Stomach (tissue), 4 donors: ENCODE results near the gene AFTPH.

ENCODE experiments used
- EP300 ChIP-seq: sonication (generic); formaldehyde crosslinking; IDR thresholded peaks from one replicate; pipeline ENCODE4 v1.6.1; 2017; ENCODE audit warnings: antibody characterized with exemption
- POLR2A ChIP-seq, 4 donors: fragments of 450-650 bp; IDR thresholded peaks; one replicate each; pipeline ENCODE4 v1.6.1; 2016; ENCODE audit warnings: antibody characterized with exemption in 4 of 4, control low read depth in 2 of 4, mild to moderate bottlenecking in 1 of 4, moderate library complexity in 1 of 4
- POLR2AphosphoS5 ChIP-seq, 3 donors: sonication (generic); formaldehyde crosslinking; IDR thresholded peaks; one replicate each; pipeline ENCODE4 v1.6.1; 2016; ENCODE audit warnings: antibody characterized with exemption in 3 of 3
- TF ChIP-seq, protein P1 (sequence below), 7 experiments: fragments of 450-650 bp in 4 of 7; fragments of 200-600 bp in 3 of 7; sonication (generic) in 3 of 7; IDR thresholded peaks; one replicate each; pipeline ENCODE4 v1.5.1; 2016 to 2019; ENCODE audit warnings: antibody characterized with exemption in 7 of 7, control low read depth in 2 of 7, mild to moderate bottlenecking in 1 of 7

DNA sequence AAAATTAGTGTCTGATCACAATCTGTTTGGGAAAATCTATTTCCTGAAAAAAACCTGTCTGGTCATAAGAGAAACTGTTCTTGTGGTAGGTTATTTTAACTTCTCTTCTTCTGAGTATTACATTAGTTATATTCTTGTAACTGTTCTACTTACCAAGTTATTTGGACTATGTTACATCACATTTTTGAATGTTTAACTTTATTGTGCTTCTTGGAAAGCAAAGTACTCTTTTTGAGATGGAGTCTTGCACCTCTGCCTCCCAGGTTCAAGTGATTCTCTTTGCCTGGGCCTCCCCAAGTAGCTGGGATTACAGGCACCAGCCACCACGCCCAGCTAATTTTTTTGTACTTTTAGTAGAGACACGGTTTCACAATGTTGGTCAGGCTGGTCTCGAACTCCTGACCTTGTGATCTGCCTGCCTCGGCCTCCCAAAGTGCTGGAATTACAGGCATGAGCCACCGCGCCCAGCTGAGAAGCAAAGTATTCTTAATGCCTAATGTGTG, 39.4 kb downstream of the AFTPH start:
- TF ChIP-seq POLR2A (IDR thresholded peaks at IDR 0.05) (no peak), EP300 (no peak), POLR2AphosphoS5 (IDR thresholded peaks at IDR 0.05) (no peak)
- TF ChIP-seq, protein P1, sequence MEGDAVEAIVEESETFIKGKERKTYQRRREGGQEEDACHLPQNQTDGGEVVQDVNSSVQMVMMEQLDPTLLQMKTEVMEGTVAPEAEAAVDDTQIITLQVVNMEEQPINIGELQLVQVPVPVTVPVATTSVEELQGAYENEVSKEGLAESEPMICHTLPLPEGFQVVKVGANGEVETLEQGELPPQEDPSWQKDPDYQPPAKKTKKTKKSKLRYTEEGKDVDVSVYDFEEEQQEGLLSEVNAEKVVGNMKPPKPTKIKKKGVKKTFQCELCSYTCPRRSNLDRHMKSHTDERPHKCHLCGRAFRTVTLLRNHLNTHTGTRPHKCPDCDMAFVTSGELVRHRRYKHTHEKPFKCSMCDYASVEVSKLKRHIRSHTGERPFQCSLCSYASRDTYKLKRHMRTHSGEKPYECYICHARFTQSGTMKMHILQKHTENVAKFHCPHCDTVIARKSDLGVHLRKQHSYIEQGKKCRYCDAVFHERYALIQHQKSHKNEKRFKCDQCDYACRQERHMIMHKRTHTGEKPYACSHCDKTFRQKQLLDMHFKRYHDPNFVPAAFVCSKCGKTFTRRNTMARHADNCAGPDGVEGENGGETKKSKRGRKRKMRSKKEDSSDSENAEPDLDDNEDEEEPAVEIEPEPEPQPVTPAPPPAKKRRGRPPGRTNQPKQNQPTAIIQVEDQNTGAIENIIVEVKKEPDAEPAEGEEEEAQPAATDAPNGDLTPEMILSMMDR (IDR thresholded peaks at IDR 0.05): no peak
